ENCODE results near the gene DBP. TPM values are rescaled to one million over a fixed set of nuclear protein-coding genes. Genes with fewer than 3 reads are reported as not detected.
A peak's percentile ranks its signal among the peaks of the same experiment; 100 is the strongest.

DBP gene
- total and polyA plus RNA-seq, 10 of the 15 experiments (the other 5 are each of a cell fraction or from before 2014, with no cell fraction given): 2.0 to 10.6 (median 6.9) TPM

- TF ChIP-seq, protein P1, sequence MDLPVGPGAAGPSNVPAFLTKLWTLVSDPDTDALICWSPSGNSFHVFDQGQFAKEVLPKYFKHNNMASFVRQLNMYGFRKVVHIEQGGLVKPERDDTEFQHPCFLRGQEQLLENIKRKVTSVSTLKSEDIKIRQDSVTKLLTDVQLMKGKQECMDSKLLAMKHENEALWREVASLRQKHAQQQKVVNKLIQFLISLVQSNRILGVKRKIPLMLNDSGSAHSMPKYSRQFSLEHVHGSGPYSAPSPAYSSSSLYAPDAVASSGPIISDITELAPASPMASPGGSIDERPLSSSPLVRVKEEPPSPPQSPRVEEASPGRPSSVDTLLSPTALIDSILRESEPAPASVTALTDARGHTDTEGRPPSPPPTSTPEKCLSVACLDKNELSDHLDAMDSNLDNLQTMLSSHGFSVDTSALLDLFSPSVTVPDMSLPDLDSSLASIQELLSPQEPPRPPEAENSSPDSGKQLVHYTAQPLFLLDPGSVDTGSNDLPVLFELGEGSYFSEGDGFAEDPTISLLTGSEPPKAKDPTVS (IDR thresholded peaks at IDR 0.05; ENCODE audit: low read depth, low read length): no peak
- TF ChIP-seq LARP7 (IDR thresholded peaks at IDR 0.05) (no peak), RUNX3 (IDR thresholded peaks at IDR 0.05; ENCODE audit: low read length) (no peak), TAF1 (IDR thresholded peaks at IDR 0.05; ENCODE audit: borderline replicate concordance, low read depth, low read length) (no peak), NRF1 (conservative IDR thresholded peaks at IDR 0.05; ENCODE audit: low read depth, low read length) (no peak), GABPA (IDR thresholded peaks at IDR 0.05; ENCODE audit: low read depth) (no peak), CEBPB (IDR thresholded peaks at IDR 0.05; ENCODE audit: borderline replicate concordance in 1 of 2, low read depth in 2 of 2, low read length in 2 of 2) (no peak), ATF3 (IDR thresholded peaks at IDR 0.05; ENCODE audit: borderline replicate concordance, extremely low read depth, low read depth, low read length) (no peak), POLR2AphosphoS2 (IDR thresholded peaks at IDR 0.05; ENCODE audit: low read depth, low read length) (peak; percentile 76), PRDM15 (CRISPR knock-in tag; IDR thresholded peaks at IDR 0.05) (no peak), TCF3 (IDR thresholded peaks at IDR 0.05; ENCODE audit: borderline replicate concordance, insufficient read depth, low read depth, low read length) (no peak), NFYA (IDR thresholded peaks at IDR 0.05; ENCODE audit: borderline replicate concordance, low read depth, low read length) (no peak), CBX3 (IDR thresholded peaks at IDR 0.05; ENCODE audit: borderline replicate concordance, low read depth) (no peak), ZSCAN29 (IDR thresholded peaks at IDR 0.05) (no peak), ATF7 (IDR thresholded peaks at IDR 0.05; ENCODE audit: low read depth) (no peak)
- TF ChIP-seq, protein P2, sequence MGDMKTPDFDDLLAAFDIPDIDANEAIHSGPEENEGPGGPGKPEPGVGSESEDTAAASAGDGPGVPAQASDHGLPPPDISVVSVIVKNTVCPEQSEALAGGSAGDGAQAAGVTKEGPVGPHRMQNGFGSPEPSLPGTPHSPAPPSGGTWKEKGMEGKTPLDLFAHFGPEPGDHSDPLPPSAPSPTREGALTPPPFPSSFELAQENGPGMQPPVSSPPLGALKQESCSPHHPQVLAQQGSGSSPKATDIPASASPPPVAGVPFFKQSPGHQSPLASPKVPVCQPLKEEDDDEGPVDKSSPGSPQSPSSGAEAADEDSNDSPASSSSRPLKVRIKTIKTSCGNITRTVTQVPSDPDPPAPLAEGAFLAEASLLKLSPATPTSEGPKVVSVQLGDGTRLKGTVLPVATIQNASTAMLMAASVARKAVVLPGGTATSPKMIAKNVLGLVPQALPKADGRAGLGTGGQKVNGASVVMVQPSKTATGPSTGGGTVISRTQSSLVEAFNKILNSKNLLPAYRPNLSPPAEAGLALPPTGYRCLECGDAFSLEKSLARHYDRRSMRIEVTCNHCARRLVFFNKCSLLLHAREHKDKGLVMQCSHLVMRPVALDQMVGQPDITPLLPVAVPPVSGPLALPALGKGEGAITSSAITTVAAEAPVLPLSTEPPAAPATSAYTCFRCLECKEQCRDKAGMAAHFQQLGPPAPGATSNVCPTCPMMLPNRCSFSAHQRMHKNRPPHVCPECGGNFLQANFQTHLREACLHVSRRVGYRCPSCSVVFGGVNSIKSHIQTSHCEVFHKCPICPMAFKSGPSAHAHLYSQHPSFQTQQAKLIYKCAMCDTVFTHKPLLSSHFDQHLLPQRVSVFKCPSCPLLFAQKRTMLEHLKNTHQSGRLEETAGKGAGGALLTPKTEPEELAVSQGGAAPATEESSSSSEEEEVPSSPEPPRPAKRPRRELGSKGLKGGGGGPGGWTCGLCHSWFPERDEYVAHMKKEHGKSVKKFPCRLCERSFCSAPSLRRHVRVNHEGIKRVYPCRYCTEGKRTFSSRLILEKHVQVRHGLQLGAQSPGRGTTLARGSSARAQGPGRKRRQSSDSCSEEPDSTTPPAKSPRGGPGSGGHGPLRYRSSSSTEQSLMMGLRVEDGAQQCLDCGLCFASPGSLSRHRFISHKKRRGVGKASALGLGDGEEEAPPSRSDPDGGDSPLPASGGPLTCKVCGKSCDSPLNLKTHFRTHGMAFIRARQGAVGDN (IDR thresholded peaks at IDR 0.05): no peak
- TF ChIP-seq, protein P3, sequence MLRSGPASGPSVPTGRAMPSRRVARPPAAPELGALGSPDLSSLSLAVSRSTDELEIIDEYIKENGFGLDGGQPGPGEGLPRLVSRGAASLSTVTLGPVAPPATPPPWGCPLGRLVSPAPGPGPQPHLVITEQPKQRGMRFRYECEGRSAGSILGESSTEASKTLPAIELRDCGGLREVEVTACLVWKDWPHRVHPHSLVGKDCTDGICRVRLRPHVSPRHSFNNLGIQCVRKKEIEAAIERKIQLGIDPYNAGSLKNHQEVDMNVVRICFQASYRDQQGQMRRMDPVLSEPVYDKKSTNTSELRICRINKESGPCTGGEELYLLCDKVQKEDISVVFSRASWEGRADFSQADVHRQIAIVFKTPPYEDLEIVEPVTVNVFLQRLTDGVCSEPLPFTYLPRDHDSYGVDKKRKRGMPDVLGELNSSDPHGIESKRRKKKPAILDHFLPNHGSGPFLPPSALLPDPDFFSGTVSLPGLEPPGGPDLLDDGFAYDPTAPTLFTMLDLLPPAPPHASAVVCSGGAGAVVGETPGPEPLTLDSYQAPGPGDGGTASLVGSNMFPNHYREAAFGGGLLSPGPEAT (IDR thresholded peaks at IDR 0.05; ENCODE audit: low read depth): no peak
Observed at GRCh38 chr19:48614436-48615230, 22.5 kb downstream of the DBP start, which contains the start of gene FAM83E (continued).
